HTR-8/SVneo (cell line): ENCODE measurements around the gene SLC22A12.
"Not testable (repeated sequence)": the region's sequence is repeated elsewhere in the genome, so short reads cannot be mapped to it uniquely, and the experiment has no call there.

Source experiments
- DNase-seq: peaks from one replicate; pipeline ENCODE4 v3.0.0; 2011; ENCODE audit warnings: low spot score, mixed read lengths; ENCODE audit not compliant: insufficient read length
- FAIRE-seq: peaks from 2 replicates; lab custom pipeline; 2011; peaks lifted over from hg19 to GRCh38; lab: Jason Lieb, UNC

The SLC22A12 gene

DNA sequence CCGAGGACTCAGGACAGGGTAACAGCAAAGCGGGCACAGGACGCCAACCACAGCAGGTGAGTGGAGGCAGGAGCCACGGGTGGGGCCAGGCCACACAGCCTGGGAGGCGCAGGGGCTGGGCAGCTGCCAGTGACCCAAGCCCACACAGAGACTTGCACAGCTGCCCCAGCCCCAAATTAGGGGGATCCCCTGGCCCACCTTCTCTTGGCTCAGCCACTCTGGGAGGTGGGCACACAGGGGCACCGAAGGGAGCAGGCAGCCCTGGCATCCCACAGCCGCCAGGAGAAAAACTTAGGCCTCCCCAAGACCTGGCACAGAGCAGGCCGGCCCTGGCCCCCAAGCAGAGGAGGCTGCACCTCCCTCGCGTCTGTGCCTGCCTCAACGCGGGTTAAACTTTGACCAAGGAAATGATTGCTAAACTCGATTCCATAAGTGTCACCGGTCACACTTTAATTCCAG, at the start of gene SLC22A12:
Gene SLC22A12 (plus strand): TSS at position 458 of the 459 bp plus-strand sequence. CDS start 337 bp downstream, outside the sequence.
- DNase-seq (no peak), FAIRE-seq (no peak)

DNA sequence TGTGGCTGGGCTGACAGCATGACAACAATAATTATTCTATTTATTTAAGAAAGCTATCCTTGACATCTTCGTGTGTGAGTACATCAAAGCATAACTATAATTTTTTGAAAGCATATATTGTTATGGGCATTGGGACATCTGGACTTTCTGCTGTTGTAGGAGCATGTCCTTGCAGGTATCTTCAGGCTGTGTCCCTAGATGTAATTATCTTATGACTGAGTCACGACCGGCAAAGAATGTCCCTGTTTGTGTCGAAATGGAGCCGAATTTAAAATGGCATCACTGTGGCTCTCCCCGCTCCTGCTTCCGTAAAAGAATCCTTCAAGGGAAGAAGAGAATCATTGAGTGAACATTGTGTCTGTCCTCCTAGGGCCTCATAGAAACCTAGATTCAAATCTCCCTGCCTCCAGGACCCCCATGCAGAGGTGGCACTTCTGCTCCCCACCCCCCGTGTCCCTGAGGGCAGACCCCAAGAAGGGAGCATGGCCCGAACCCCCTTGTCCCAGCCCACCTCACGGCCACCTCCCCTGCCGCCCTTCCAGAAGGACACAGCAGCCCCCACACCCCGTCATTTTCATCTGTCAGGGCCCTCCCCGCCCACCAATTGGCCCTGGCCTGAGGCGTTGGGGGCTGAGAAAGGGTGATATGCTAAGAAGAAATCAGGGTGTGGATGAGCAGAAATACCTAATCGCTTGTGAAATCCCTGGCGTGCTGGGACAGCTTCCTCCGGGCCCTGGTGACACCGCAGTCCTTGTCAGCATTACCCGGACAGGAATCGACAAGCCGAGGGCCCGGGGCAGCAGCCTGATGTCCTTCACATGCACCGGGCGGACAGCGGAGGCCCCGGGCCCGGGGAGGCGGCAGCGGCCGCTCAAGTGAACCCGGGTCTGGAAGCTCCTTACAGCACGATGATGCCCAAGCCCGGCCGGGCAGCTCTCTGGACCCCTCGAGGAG, 48.6 kb upstream of the SLC22A12 start:
- no peak for DNase-seq
- no peak for FAIRE-seq

DNA sequence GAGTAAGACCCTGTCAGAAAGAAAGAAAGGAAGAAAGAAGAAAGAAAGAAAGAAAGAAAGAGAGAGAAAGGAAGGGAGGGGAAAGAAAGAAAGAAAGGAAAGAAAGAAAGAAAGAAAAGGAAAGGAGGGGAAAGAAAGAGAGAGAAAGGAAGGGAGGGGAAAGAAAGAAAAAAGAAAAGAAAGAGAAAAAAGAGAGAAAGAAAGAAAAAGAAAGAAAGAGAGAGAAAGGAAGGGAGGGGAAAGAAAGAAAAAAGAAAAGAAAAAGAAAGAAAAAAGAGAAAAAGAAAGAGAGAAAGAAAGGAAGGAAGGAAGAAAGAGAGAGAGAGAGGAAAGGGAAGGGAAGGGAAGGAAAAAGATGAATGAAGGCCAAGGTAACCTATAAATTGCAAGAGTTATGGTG, 47.2 kb upstream of the SLC22A12 start:
- DNase-seq (no peak), FAIRE-seq (no peak)

- no peak for FAIRE-seq
- DNase-seq, result no peak
These were observed 46.3 kb upstream of the SLC22A12 start for GRCh38 chr11:64544616-64545296.

GRCh38 chr11:64545619-64546018, 45.4 kb upstream of the SLC22A12 start:
- FAIRE-seq (peak; percentile 79), DNase-seq (peak; percentile 44)

- DNase-seq (no peak), FAIRE-seq (no peak)
These were observed 44.8 kb upstream of the SLC22A12 start for GRCh38 chr11:64546176-64546575.

GRCh38 chr11:64546600-64546999, 44.4 kb upstream of the SLC22A12 start:
- FAIRE-seq (no peak), DNase-seq (no peak)

DNA sequence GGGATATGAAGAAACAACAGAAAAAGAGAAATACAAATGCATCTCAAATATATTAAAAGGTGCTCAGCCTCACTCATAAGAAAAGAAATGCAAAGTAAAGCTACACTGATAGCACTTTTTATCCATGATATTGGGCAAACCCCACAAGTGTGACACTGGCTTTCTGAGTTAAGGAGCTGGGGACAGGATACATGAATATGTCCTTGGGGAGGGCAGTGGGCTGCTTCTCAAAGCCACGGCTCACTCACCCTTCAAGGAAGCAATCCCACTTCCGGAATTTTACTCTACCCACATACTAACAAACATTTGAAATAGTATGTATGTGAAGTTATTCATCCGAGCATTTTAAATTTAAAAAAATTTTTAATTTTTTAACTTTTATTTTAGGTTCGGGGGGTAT, 41.1 kb upstream of the SLC22A12 start:
- no peak for FAIRE-seq
- DNase-seq, result no peak

DNA sequence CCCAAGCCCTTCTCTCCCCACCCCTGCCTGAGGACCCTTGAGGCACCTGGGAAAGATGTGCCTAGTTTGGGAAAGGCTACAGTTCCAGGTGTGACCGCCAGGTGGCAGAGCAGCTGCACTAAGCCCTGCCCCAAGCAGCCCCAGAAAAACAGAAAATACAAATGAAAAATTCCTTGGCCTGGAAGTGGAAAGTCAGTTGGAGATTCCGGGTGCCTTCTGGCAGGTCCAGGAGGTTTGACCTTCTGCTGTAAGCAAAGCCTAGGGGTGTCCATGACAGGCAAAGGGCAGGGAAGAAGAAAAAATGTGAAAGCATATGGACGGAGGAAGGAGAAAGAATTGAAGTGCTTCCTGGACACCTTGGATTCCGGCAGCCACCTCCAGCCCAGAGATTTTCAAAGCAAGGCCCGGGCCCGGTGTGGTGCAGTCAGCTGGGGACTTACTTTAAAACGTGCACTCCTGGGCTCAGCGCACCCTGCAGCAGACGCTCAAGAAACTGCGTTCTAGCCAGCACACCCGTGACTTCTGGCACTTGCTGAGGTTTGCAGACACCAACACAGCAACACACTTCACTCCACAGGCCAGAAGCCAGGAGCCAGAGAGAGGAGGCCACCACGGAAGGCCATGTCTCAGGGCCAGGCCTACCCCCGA, 37.3 kb upstream of the SLC22A12 start:
- DNase-seq (peak; percentile 55), FAIRE-seq (no peak)

- no peak for FAIRE-seq
- no peak for DNase-seq
These were observed 34.8 kb upstream of the SLC22A12 start for GRCh38 chr11:64556044-64556720.

- FAIRE-seq (no peak), DNase-seq (no peak)
These were observed 34.2 kb upstream of the SLC22A12 start for GRCh38 chr11:64556721-64557250.

GRCh38 chr11:64558065-64558745, 32.8 kb upstream of the SLC22A12 start:
- FAIRE-seq (no peak), DNase-seq (no peak)

DNA sequence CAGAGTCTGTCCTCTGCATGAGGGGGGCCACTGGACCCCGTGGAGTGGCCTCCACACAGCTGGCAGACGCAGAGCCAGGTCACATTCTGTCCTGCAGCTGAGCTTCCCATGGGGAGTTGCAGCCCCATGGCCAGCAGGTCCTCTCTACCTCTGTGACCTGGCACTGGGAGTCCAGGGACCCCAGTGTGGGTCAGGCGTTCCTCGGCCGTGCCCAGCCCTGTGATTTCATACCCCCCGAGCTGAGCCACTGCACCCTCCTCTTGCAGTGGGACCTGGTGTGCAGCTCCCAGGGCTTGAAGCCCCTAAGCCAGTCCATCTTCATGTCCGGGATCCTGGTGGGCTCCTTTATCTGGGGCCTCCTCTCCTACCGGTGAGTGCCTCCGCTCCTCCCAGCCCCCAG, 32.2 kb upstream of the SLC22A12 start:
- FAIRE-seq, result no peak
- no peak for DNase-seq

DNA sequence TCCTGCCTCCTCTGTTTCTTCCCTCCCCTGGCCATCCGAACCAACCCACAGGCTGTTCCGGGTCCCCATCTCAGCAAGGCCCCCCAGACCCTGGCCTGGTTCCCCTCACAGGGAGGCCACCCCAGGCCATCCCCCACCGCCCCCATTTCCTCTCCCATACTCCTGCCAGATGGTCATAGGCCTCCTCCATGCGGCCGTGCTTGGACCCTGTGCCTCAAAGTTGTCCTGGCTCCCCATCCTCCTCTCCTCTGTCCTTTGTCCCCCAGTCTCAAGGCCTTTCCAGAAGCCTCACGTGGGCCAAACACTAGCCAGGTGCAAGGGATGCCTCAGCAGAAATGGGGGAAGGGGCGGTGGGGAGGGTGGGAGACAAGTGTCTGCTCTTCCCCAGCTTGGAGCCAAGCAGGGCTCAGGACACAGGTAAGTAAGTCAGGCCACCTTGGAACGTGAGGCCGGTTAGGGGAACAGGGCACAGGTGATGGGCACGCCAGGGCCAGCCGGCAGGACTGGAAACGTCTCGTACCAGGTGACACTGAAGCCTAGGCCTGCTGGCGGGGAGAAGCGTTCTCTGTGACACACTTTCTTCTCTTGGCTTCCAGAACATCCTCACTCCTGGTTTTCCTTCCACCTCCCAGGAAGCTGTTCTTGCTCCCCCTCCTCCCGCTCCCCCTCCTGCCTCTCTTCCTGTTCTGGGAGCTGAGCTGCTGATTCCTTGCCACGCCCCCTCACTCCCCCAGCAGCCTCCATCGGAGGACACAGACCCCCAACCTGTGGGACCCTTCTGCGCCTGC, 31.5 kb upstream of the SLC22A12 start:
- FAIRE-seq, result no peak
- DNase-seq, result no peak

- FAIRE-seq, result no peak
- no peak for DNase-seq
These were observed 30.8 kb upstream of the SLC22A12 start for GRCh38 chr11:64560139-64560771.

GRCh38 chr11:64560941-64561340, 30.1 kb upstream of the SLC22A12 start:
- FAIRE-seq (no peak), DNase-seq (no peak)

- not testable (repeated sequence) for FAIRE-seq, DNase-seq
These were observed 29.6 kb upstream of the SLC22A12 start for GRCh38 chr11:64561429-64561828.
